ENCODE data around the gene SDK1.

SDK1 gene

GRCh38 chr7:4173615-4174014 lies 872.6 kb downstream of the SDK1 start:
- DNase-seq: no peak

GRCh38 chr7:4174016-4174415 lies 873.0 kb downstream of the SDK1 start:
- DNase-seq: no peak

- DNase-seq: no peak
These were observed 873.4 kb downstream of the SDK1 start for GRCh38 chr7:4174451-4174850.

- no peak for DNase-seq
These were observed 873.8 kb downstream of the SDK1 start for GRCh38 chr7:4174884-4175283.

- DNase-seq: no peak
These were observed 874.4 kb downstream of the SDK1 start for GRCh38 chr7:4175346-4175973.

- no peak for DNase-seq
These were observed 875.9 kb downstream of the SDK1 start for GRCh38 chr7:4177001-4177400.

GRCh38 chr7:4178416-4178815 lies 877.4 kb downstream of the SDK1 start:
- DNase-seq: no peak

GRCh38 chr7:4178916-4179687 lies 878.0 kb downstream of the SDK1 start:
- no peak for DNase-seq

GRCh38 chr7:4179688-4180380 lies 878.8 kb downstream of the SDK1 start:
- DNase-seq: no peak

- no peak for DNase-seq
These were observed 880.4 kb downstream of the SDK1 start for GRCh38 chr7:4181446-4181845.

GRCh38 chr7:4182605-4183300 lies 881.7 kb downstream of the SDK1 start:
- no peak for DNase-seq

GRCh38 chr7:4184653-4185052 lies 883.6 kb downstream of the SDK1 start:
- DNase-seq: no peak

GRCh38 chr7:4185136-4185535 lies 884.1 kb downstream of the SDK1 start:
- no peak for DNase-seq

GRCh38 chr7:4185721-4186512 lies 884.9 kb downstream of the SDK1 start:
- no peak for DNase-seq

GRCh38 chr7:4186513-4186780 lies 885.4 kb downstream of the SDK1 start:
- DNase-seq: no peak

- DNase-seq: no peak
These were observed 887.6 kb downstream of the SDK1 start for GRCh38 chr7:4188651-4189050.

- no peak for DNase-seq
These were observed 888.1 kb downstream of the SDK1 start for GRCh38 chr7:4189131-4189570.

- no peak for DNase-seq
These were observed 889.2 kb downstream of the SDK1 start for GRCh38 chr7:4190010-4190981.

- DNase-seq: no peak
These were observed 890.0 kb downstream of the SDK1 start for GRCh38 chr7:4191046-4191445.

GRCh38 chr7:4191525-4191924 lies 890.5 kb downstream of the SDK1 start:
- DNase-seq: no peak

GRCh38 chr7:4195660-4196059 lies 894.6 kb downstream of the SDK1 start:
- DNase-seq: no peak

Measured in activated naive CD4-positive, alpha-beta T cell treated with Interleukin-2 at 50 U/mL for 16 hours (primary cell).